Femur (tissue), 1 donor: ENCODE measurements around the gene CKAP2.
"Not testable (repeated sequence)": the region's sequence is repeated elsewhere in the genome, so short reads cannot be mapped to it uniquely, and the experiment has no call there.

Experiments
- DNase-seq: peaks from one replicate; pipeline ENCODE4 v3.0.0-alpha.2; 2017

CKAP2 gene

DNA sequence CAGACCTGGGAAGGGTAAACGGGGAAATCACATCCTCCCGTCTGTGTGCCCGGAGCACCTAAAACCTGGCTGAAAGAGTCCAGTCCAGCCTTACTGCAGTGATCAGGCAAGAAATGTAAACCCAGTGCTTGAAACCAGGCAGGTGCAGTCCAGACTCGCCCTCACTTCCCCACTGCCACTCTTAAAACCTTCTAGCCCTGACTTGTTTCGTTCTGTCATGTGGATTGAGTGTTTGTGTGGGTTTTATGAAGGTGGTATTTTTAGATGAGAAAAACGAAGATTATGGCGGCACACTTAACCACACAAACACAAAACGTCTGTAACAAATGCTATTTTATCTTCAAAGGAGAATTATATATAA lies 839 bp upstream of the CKAP2 start:
- peak; percentile 21 for DNase-seq

DNA sequence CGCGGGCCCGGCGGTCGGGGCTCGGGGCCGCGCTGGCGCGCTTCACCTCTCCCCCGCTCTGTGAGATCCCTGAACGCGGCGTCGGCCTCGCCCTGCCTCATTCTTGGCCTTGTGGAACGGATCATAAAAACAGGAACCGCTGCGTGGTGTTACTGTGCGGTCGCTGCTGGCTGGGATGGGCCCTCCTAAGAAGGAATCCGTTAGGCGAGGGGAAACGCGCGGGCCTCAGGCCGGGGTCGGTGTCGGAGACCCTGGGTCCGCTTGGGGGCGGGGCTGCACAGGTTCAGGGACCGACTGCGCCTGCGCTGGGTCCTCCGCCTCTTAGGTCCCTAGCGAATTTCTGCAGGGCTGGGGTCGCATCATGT lies 381 bp downstream of the CKAP2 start:
- peak; percentile 88 for DNase-seq

DNA sequence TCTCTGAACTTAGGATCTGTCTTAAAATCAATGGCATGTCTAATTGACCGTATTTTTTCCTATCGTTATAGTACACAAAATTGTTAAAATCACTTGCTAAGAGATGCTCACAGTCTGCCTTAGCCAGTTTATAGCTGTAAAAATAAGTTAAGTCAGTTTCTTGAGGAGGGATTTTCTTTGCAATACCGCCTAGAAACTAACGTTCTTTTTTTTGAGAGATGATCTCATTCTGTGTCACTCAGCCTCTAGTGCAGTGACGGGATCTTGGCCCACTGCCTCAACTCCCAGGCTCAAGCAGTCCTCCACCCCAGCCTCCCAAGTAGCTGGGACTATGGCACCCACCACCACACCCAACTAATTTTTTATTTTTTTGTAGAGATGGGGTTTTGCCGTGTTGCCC lies 4.4 kb downstream of the CKAP2 start:
- no peak for DNase-seq

DNA sequence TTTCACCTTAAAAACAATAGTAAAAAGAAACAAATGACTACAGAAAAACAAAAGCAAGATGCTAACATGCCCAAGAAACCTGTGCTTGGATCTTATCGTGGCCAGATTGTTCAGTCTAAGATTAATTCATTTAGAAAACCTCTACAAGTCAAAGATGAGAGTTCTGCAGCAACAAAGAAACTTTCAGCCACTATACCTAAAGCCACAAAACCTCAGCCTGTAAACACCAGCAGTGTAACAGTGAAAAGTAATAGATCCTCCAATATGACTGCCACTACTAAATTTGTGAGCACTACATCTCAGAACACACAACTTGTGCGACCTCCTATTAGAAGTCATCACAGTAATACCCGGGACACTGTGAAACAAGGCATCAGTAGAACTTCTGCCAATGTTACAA lies 6.0 kb downstream of the CKAP2 start:
- DNase-seq: no peak

DNA sequence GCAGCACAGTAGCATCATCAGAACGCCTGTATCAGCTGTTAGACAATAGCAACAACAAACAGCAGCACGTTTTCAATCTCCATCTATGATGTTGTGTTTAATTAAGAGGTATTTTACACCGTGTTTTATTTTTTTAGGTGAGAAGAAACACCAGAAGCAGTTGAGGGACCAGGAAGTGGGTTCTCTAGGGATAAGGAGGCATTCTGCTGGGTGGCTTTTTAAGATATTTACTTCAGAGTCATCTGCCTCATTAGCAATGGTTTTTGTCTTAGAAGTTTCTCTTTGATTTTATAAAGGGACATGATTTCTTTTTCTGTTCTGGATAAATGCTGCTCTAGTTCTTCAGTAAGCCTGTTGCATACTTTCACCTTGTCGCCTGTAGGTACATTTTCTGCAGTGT lies 8.2 kb downstream of the CKAP2 start:
- no peak for DNase-seq

DNA sequence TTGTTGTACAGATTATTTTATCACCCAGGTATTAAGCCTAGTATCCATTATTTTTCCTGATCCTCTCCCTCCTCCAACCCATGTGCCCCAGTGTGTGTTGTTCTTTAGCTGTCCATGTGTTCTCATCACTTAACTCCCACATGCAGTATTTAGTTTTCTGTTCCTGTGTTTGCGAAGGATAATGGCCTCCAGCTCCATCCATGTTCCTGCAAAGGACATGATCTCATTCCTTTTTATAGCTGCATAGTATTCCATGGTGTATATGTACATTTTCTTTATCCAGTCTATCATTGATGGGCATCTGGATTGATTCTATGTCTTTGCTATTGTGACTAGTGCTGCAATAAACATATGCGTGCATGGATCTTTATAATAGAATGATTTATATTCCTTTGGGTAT lies 13.2 kb downstream of the CKAP2 start:
- not testable (repeated sequence) for DNase-seq

DNA sequence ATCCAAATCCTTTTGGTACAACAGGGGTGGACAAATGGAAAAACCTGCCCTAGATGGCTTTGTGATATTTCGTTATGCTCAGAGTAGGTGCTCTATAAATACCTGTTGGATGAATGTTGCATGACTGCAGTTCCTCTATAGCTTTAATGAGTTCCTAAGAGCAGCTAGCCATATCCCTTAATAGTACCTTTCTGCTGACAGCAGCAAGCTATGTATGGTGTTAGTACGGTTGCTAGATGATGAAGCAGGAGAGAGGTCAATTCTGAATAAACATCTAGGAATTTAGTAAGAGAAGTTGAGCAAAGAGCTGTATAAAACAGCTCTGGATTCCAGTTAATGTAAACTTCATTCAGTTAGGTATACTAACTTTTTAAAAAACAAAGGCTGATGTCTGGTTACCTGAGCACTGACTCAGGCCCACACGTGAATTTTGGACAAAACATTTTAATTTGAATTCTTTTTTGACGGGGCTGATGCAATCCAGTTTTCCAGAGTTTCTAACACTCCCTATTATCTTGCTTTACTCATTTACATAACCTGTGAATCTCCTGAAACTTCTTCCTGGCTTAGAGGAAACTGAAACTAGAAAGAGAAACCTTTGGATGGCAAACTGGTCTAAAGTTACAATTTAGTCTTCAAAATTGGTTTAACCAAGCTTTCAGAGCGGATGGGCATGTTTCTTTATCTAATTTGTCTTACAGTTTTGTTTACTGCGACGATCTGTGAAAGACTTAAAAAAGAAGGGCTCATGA lies 25.6 kb downstream of the CKAP2 start:
- not testable (repeated sequence) for DNase-seq

DNA sequence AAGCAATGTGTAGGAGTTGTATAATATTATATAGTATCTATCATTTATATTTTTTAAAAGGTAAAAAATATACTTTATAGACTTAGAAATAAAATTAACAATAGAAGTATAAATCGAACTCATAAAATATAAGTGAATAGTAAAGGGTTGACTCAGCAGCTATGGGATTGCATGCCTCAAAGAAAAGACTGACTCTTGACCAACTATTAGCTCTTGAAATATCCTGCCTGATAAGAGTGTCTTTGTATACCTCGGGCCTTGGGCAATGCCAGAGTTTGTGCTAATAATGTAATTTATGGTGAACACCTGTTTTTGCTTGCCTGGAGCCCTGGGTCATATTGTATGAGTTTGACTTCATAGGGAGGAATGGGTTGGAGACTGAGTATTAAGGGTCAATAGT lies 31.8 kb downstream of the CKAP2 start:
- DNase-seq: not testable (repeated sequence)

DNA sequence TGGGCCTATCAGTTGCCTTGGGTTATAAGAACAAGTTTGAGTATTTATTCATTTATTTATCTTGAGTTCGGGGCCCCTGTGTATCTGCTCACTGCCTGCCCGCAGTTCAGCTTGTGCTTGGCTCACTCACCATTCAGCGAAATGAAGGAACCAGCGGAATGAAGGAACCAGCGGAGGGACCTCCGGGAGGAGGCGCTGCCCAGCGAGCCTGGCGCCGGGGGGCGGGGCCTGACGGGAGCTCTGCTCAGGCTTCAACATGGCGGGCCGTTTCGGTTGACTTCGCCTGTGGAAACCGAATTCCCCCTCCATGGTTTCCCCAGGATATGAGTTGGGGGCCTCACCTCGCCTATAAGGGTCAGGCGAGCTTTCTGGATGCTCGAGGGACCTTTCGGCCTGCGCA lies 33.5 kb downstream of the CKAP2 start:
- DNase-seq: not testable (repeated sequence)

DNA sequence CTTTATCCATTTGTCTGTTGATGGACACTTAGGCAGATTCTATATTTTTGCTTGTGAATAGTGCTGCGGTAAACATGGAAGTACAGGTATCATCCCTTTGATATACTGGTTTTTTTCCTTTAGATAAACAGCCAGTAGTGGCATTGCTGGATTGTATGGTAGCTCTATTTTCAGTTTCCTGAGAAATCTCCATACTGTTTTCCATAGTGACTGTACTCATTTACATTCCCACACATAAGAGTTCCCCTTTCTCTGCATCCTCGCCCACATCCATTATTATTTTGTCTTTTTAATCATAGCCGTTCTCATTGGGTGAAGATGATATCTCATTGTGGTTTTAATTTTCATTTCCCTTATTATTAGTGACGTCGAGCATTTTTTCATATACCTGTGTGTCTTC lies 35.7 kb downstream of the CKAP2 start:
- not testable (repeated sequence) for DNase-seq

DNA sequence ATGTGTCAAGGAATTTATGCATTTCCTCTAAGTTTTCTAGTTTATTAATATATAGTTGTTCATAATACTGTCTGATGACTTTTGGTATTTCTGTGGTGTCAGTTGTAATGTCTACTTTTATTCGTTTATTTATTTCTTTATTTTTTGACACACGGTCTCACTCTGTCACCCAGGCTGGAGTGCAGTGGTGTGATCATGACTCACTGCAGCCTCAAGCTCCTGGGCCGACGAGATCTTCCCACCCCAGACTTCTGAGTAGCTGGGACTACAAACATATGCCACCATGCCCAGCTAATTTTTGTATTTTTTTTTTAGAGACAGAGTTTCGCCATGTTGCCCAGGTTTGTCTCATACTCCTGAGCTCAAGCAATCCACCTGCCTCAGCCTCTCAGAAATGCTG lies 39.0 kb downstream of the CKAP2 start:
- DNase-seq: not testable (repeated sequence)

DNA sequence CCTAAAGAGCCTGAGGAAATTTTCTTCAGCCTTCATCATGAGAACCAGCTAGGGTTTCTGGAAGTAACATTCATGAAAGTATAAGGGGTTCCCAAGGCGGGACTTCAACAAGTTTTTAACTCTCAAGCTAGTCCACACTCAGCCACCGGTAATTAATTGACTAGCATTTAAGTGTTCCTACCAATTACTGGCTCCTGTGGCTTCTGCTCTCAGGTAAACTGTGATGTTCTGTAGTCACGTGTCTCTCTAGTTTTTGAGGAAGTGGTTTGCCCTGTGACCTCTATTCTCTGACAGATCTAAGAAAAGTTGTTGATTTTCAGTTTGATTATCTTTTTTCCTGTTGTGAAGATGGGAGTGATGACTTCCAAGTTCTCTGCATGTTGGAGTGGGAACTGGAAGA lies 42.7 kb downstream of the CKAP2 start:
- not testable (repeated sequence) for DNase-seq

DNA sequence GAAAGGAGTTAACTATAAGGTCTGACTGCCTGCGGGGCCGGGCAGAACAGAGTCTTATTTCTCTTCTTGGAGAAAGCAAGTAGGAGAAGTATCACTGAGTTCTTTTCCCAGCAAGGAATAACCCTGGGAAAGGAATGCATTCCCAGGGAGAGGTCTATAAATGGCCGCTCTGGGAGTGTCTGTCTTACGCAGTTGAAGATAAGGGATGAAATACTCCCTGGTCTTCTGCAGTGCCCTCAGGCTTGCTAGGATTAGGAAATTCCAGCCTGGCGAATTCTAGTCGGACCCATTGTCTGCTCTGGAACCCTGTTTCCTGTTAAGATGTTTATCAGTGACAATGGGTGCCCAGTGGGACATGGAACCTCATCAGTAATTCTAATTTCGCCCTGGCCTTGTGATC lies 47.0 kb downstream of the CKAP2 start:
- not testable (repeated sequence) for DNase-seq

DNA sequence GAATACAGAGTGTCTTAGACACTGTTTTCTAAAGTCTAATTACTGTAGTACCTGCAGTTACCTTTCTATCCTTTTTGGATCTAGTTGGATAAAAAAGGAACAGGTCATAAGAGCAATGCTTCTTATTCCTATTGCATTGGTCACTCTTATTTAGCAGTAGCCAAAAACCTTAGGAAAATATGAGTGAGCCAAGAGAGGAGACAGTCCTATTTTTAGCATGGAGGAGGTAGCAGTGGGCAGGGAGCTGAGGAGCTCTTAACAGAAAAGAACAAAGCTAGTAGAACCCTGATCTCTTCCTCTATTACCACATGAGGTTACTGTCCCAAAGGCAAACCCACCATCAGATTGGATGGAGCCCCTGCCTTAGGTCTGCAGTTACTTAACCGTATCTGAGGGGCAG lies 50.6 kb downstream of the CKAP2 start:
- not testable (repeated sequence) for DNase-seq

DNA sequence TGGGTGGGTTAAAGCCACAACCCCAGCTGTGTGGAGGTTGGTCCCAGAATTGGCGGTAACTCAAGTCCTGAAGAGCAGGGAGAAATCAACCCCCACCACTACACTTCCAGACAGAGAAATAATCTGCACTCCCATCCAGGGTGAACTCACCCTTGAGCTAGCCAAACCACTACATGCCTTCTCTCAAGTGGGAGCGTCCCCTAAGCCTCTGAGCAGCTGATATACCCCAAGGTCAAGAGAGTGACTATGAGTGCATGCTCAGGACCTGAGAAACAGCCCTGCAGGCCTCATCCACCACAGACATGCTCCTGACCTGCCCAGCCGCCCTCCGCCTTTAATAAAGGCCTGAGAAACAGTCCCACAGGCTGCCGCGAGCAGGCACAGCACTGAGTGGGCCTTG lies 54.3 kb downstream of the CKAP2 start:
- DNase-seq: not testable (repeated sequence)

DNA sequence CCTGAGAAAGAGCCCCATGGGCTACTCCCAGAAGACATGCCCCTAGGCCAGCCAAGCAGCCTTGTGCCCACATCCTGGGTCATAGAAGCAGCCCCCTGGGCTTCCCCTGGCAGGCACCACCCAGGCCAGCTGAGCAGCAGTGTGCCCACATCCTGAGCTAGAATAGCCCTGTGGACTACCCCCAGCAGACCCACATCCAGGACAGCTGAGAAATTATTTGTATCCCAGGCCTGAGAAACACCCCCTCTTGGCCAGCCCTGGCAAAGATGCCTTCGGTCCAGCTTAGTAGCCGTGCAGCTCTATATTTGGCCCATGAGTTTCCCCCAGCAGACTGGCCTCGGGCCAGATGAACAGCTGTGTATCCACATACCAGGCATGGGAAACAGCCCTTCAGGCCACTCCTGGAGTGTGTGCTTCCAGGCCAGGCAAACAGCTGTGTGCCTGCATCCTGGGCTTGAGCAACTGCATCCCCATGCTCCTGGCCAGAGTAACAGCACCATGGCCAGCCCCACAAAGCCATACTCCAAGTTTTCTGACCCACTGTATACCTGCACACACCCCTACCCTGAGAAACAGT lies 55.0 kb downstream of the CKAP2 start:
- peak; percentile 13 for DNase-seq

DNA sequence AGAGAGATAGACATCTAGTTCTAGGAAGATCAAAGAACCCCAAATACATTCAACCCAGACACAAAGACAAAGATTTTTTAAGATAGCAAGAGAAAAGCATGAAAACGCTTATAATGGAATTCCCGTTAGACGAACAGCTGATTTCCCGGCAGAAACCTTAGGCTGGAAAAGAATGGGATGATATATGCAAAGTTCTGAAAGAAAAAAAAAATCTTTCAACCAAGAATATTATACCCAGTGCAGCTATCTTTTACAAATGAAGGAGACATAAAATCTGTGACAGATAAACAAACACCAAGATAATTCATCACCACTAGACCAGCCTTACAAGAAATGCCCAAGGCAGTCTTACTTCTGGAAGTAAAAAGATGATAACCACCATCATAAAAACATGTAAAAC lies 56.3 kb downstream of the CKAP2 start:
- not testable (repeated sequence) for DNase-seq

DNA sequence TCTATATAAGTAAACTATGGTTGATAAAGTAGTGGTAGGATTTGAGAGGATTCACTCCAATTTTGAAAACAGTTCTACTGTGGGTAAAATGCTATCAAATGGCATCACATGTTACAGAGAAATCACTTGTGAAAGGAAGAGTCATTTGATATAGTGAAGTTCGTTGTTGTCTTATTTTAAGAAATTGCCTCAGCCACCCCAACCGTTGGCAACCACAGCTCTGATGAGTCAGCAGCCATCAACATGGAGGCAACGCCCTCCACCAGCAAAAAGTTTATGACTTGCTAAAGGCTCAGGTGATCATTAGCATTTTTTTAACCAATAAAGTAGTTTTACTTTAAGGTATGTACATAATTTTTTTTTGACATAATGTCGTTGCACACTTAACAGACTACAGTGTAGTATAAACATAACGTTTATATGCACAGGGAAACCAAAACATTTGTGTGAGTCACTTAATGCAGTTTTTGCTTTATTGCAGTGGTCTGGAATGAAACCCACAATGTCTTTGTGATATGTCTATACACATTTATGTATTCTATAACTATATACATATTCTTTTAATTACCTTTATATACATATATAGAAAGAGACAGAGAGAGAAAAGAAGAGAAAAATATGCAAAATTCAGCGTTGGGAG lies 58.8 kb downstream of the CKAP2 start:
- peak; percentile 20 for DNase-seq

DNA sequence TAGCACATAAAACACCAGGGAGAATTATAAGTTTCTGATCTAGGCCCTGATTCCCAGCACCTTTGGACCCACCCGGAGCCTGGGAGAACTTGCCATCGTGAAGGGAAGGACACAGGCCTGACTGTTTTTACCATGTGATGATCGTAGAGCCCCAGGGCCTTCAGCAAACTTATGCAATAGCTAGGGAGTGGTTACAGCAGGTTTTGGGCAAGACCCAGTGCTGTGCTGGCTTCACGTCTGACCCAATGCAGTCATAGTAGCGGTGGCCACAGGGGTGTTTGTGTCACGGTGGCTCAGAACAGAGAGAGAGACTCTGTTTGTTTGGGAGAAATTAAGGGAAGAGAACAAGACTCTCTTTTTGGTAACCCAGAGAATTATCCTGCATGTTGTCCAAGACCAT lies 68.0 kb downstream of the CKAP2 start:
- not testable (repeated sequence) for DNase-seq
